IgD-negative memory B cell (primary cell): ENCODE data around the gene ZNF536. TPM values are rescaled to one million over a fixed set of nuclear protein-coding genes. Genes with fewer than 3 reads are reported as not detected.

Experiments used
- H3K27ac Mint-ChIP-seq, 3 donors: one replicate each; pipeline ENCODE4 v1.8.0; 2020 to 2022; ENCODE audit warnings: mild to moderate bottlenecking in 3 of 3, mixed read lengths in 3 of 3, moderate library complexity in 1 of 3
- H3K27me3 Mint-ChIP-seq: one replicate; pipeline ENCODE4 v1.8.0; 2021; ENCODE audit warnings: mixed read lengths
- H3K36me3 Mint-ChIP-seq: one replicate; pipeline ENCODE4 v1.8.0; 2020; ENCODE audit warnings: mild to moderate bottlenecking, mixed read lengths
- H3K4me1 Mint-ChIP-seq, 3 donors: one replicate each; pipeline ENCODE4 v1.8.0; 2020 to 2022; ENCODE audit warnings: mixed read lengths in 3 of 3, mild to moderate bottlenecking in 1 of 3
- H3K4me3 Mint-ChIP-seq, 4 donors: one replicate each; pipeline ENCODE4 v1.8.0; 2020 to 2022; ENCODE audit warnings: mild to moderate bottlenecking in 4 of 4, mixed read lengths in 4 of 4, moderate library complexity in 3 of 4
- H3K9me3 Mint-ChIP-seq, 3 donors: one replicate each; pipeline ENCODE4 v1.8.0; 2020 to 2021; ENCODE audit warnings: mixed read lengths in 3 of 3, mild to moderate bottlenecking in 1 of 3
- polyA plus RNA-seq: library from polyadenylated mRNA; unstranded; fragments of 300-500 nt; fragmentation: Illumina TruSeq; gene quantifications from one replicate; pipeline ENCODE4 v1.2.3, GENCODE V29; 2021

The ZNF536 gene
- polyA plus RNA-seq, 1 donor from 2014 or later, result not detected

GRCh38 chr19:30366282-30366681, 5.9 kb upstream of the ZNF536 start:
- peaks cover 6% of the 10 kb centered on the region for H3K27me3 Mint-ChIP-seq
- H3K4me1 Mint-ChIP-seq, result peaks cover 0 to 2% (median 0%) of the 10 kb centered on the region in 3 donors
- H3K4me3 Mint-ChIP-seq, result no peak overlapping the region
- H3K9me3 Mint-ChIP-seq, result peaks cover 0 to 5% (median 0%) of the 10 kb centered on the region in 3 donors
- peak overlapping the region in 1 of 3 donors; percentile 2 for H3K27ac Mint-ChIP-seq
- H3K36me3 Mint-ChIP-seq, result no peaks in the 10 kb centered on the region

- Mint-ChIP-seq H3K4me1 (peaks cover 0 to 2% (median 0%) of the 10 kb centered on the region in 3 donors), H3K27me3 (peaks cover 5% of the 10 kb centered on the region), H3K4me3 (no peak overlapping the region), H3K27ac (no peak overlapping the region), H3K36me3 (no peaks in the 10 kb centered on the region), H3K9me3 (peaks cover 0 to 5% (median 0%) of the 10 kb centered on the region in 3 donors)
Measured at GRCh38 chr19:30367006-30367405, 5.2 kb upstream of the ZNF536 start.

DNA sequence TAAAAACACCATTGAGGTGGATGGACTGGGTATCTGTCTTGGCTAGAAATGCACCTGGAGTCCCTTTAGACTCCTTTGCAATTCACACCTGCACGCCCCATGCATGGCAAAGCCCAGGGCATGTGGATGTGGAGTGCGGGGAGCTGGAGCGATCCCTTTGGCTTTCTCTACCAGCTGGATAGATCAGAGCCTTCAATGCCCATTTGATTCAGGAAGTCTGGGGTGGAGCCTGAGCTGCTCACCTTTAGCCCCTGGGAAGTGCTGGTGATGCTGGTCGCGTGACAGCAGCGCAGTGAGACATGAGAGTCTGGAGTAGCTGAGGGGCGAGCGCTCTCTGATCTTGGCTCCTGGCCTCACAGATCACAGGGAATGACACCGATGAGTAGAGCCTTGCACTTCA, 4.8 kb upstream of the ZNF536 start:
- Mint-ChIP-seq H3K9me3 (peaks cover 0 to 5% (median 0%) of the 10 kb centered on the region in 3 donors), H3K27ac (no peak overlapping the region), H3K4me3 (no peak overlapping the region), H3K4me1 (peaks cover 0 to 2% (median 0%) of the 10 kb centered on the region in 3 donors), H3K36me3 (no peaks in the 10 kb centered on the region), H3K27me3 (peaks cover 3% of the 10 kb centered on the region)

DNA sequence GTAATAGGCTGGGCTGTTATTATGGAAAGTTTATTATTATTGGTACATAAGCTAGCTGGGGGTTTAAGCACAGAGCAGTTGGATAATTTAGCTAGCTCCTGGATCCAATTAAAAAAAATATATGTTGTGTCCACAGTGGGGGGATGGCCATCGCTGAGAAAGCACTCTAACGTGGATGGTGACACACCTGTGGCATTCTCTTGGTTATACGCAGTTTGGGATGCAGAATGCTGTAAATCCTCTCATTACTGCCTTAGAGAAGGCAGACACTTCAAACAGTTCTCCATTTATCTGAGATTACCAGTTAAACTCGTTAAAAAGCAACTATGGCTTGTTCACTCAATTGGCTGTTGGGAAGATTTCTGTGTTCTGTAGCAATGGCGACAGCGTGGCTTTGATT, 2.4 kb upstream of the ZNF536 start:
- Mint-ChIP-seq H3K27me3 (peaks cover 1% of the 10 kb centered on the region), H3K36me3 (no peaks in the 10 kb centered on the region), H3K27ac (no peak overlapping the region), H3K4me1 (peaks cover 0 to 2% (median 0%) of the 10 kb centered on the region in 3 donors), H3K9me3 (no peaks in the 10 kb centered on the region), H3K4me3 (no peak overlapping the region)

GRCh38 chr19:30371161-30371836, 885 bp upstream of the ZNF536 start:
- Mint-ChIP-seq H3K4me1 (peaks cover 0 to 2% (median 0%) of the 10 kb centered on the region in 3 donors), H3K27ac (no peak overlapping the region), H3K27me3 (peaks cover 6% of the 10 kb centered on the region), H3K36me3 (no peaks in the 10 kb centered on the region), H3K9me3 (peaks cover 0 to 1% (median 0%) of the 10 kb centered on the region in 3 donors), H3K4me3 (no peak overlapping the region)

DNA sequence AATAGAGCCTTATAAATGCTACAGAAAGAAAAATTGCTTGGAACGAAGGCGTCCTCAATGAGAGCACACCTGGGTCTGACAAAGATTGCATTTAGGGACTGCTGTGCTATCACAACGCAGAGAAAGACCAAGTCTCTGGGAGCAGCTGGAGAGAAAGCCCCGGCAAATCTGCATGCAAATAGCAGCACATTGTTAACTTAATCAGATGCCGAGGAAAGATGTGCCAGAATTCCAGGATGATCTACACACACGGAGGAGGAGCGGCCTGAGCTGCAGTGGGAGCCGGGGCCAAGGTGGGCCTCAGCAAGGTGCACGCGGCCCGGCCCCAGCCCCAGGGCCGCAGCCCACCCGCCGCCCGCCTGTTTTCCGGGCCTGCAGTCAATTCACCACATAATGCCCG, 1.4 kb downstream of the ZNF536 start:
- no peak overlapping the region for H3K4me3 Mint-ChIP-seq
- peaks cover 9% of the 10 kb centered on the region for H3K27me3 Mint-ChIP-seq
- peaks cover 0 to 1% (median 0%) of the 10 kb centered on the region in 3 donors for H3K9me3 Mint-ChIP-seq

DNA sequence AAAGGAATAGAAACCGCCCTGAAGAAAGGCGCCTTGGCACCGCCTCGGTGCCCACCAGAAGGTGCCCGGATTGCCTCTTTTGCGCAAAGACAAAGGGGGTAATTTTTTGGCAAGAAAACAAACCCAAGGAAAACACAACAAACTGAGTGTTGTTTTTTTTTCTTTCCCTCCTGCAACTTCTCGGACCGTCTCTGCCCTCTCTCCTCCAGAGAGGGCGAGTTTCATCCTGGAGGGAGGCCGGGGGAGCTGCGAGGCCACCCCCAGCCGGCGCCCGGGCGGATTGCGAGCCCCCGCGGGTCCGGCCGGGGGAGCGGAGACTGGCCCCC, 2.3 kb downstream of the ZNF536 start:
- Mint-ChIP-seq H3K36me3 (no peaks in the 10 kb centered on the region), H3K27me3 (peaks cover 9% of the 10 kb centered on the region), H3K9me3 (peaks cover 0 to 1% (median 0%) of the 10 kb centered on the region in 3 donors), H3K27ac (no peak overlapping the region), H3K4me1 (no peaks in the 10 kb centered on the region), H3K4me3 (no peak overlapping the region)

More for the DNA sequence above, 1.4 kb downstream of the ZNF536 start:
- Mint-ChIP-seq H3K27ac (no peak overlapping the region), H3K4me1 (no peaks in the 10 kb centered on the region), H3K36me3 (no peaks in the 10 kb centered on the region)

GRCh38 chr19:30374865-30375552, 2.8 kb downstream of the ZNF536 start:
- Mint-ChIP-seq H3K27me3 (peaks cover 9% of the 10 kb centered on the region), H3K4me1 (no peaks in the 10 kb centered on the region), H3K9me3 (peaks cover 0 to 1% (median 0%) of the 10 kb centered on the region in 3 donors)

DNA sequence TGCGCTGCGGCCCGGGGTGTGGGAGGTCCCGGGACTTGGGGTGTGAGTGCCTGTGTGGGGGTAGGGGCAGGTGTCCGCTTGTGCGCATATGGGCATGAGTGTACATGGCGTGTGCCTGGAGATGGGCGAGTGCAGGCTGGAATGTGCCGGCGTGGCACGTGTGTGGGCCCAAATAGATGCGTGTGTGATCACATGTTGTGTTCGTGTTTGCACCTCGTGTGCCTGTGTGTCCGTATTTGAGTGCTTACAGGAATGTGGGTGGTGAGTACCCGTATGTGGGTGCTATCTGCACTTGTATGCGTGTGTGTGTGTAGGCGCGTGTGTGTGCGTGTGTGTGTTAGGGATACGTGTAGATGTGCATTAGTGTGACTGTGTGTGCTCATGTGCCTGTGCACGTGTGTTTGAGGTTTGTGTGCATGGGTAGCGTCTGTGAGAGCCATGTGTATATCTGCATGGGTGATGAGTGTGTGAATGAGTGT, 3.4 kb downstream of the ZNF536 start:
- Mint-ChIP-seq H3K27ac (no peak overlapping the region), H3K36me3 (no peaks in the 10 kb centered on the region), H3K9me3 (peaks cover 0 to 1% (median 0%) of the 10 kb centered on the region in 3 donors), H3K27me3 (peaks cover 9% of the 10 kb centered on the region), H3K4me1 (no peaks in the 10 kb centered on the region), H3K4me3 (peak overlapping the region in 1 of 4 donors; percentile 43)

More at GRCh38 chr19:30374865-30375552, 2.8 kb downstream of the ZNF536 start:
- Mint-ChIP-seq H3K27ac (no peak overlapping the region), H3K36me3 (no peaks in the 10 kb centered on the region), H3K4me3 (peak overlapping the region in 1 of 4 donors; percentile 74)

GRCh38 chr19:30376272-30376671, 4.1 kb downstream of the ZNF536 start:
- no peaks in the 10 kb centered on the region for H3K36me3 Mint-ChIP-seq
- no peak overlapping the region for H3K4me3 Mint-ChIP-seq
- peaks cover 9% of the 10 kb centered on the region for H3K27me3 Mint-ChIP-seq
- peaks cover 0 to 1% (median 0%) of the 10 kb centered on the region in 3 donors for H3K9me3 Mint-ChIP-seq
- H3K4me1 Mint-ChIP-seq, result no peaks in the 10 kb centered on the region
- no peak overlapping the region for H3K27ac Mint-ChIP-seq

- Mint-ChIP-seq H3K27me3 (peaks cover 9% of the 10 kb centered on the region), H3K4me1 (no peaks in the 10 kb centered on the region), H3K36me3 (no peaks in the 10 kb centered on the region), H3K27ac (no peak overlapping the region), H3K9me3 (peaks cover 0 to 1% (median 0%) of the 10 kb centered on the region in 3 donors), H3K4me3 (no peak overlapping the region)
Measured at GRCh38 chr19:30376826-30377425, 4.7 kb downstream of the ZNF536 start.

DNA sequence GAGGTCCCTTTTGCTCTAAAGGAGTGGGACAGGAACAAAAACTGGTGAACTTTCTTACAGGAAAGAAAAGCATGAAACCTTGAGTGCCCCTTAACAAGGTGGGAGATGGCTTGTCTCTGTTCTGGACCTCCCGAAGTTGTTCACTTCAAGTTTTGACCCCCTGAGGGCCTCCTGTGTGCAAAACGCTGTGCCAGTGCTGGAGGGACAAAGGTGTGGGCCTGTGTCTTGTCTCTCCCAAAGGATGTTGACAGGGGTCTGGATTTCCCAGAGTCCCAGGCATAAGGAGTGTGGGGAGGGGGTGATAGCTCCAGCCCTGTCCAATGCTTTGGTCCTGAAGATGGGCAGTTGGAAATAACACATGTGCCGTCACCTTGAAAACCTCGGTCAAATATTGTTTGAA, 6.5 kb downstream of the ZNF536 start:
- no peak overlapping the region for H3K4me3 Mint-ChIP-seq
- no peaks in the 10 kb centered on the region for H3K4me1 Mint-ChIP-seq
- peak overlapping the region in 1 of 3 donors; percentile 67 for H3K27ac Mint-ChIP-seq
- peaks cover 9% of the 10 kb centered on the region for H3K27me3 Mint-ChIP-seq
- H3K9me3 Mint-ChIP-seq, result peaks cover 0 to 1% (median 0%) of the 10 kb centered on the region in 3 donors
- no peaks in the 10 kb centered on the region for H3K36me3 Mint-ChIP-seq

DNA sequence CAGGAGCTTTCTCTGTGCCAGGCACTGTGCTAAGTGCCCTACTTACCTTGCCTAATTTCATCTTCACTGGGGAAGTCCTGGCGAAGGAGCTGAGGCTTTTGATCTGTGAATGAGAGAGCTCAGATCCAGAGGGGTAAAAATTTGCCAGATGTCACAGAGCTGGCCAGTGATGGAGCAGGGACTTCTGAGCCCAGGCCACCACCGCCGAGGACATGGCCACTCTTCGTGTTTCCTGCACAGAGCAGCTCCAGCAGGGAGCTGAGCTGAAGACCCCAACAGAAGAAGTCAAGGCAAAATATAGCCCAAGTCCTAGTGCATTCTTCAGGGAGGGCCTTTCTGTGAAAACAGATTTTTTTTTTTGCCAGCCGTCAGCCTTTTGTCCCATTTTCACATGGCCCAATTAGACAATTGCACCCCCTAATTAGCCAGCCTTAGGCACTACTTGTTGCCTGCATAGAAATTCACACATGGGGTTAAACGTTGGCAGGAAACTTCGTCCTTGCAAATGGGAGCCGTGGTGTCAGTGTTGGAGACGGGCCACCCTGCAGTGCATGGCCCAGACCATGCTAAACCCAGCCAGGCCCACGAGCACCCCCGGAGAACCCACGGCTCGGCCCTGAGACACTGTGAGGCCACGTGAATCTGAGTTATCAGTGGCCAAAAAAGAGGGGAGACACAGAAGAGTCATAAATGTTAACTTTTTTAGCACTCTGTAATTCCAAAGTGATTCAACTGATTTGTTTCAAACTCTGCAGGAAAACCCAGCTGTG, 7.8 kb downstream of the ZNF536 start:
- Mint-ChIP-seq H3K36me3 (no peaks in the 10 kb centered on the region), H3K27me3 (peaks cover 7% of the 10 kb centered on the region), H3K27ac (no peak overlapping the region), H3K4me3 (no peak overlapping the region), H3K9me3 (peaks cover 0 to 1% (median 0%) of the 10 kb centered on the region in 3 donors), H3K4me1 (no peaks in the 10 kb centered on the region)

GRCh38 chr19:30381366-30381765, 9.2 kb downstream of the ZNF536 start:
- Mint-ChIP-seq H3K36me3 (no peaks in the 10 kb centered on the region), H3K9me3 (no peaks in the 10 kb centered on the region), H3K27me3 (peaks cover 2% of the 10 kb centered on the region), H3K4me1 (peaks cover 0 to 2% (median 0%) of the 10 kb centered on the region in 3 donors), H3K4me3 (no peak overlapping the region), H3K27ac (no peak overlapping the region)
